Hepatocyte (in vitro differentiated cells): ENCODE results near the gene SLC18A2. TPM values are rescaled to one million over a fixed set of nuclear protein-coding genes. Genes with fewer than 3 reads are reported as not detected.

Source experiments
- DNase-seq: peaks from one replicate; pipeline ENCODE4 v3.0.0-alpha.2; 2016; ENCODE audit warnings: low spot score
- H2AFZ ChIP-seq: fragments of 200-600 bp; sonication (generic); 2 replicates; pipeline ENCODE4 v1.6.0; 2016; ENCODE audit warnings: antibody characterized with exemption, mild to moderate bottlenecking
- H3K27ac ChIP-seq: fragments of 200-600 bp; sonication (generic); 2 replicates; pipeline ENCODE4 v1.5.1; 2016; ENCODE audit warnings: mild to moderate bottlenecking
- H3K27me3 ChIP-seq: fragments of 200-600 bp; sonication (generic); 2 replicates; pipeline ENCODE4 v1.6.1; 2016
- H3K36me3 ChIP-seq: fragments of 200-600 bp; sonication (generic); replicated peaks from 2 replicates; pipeline ENCODE4 v1.5.1; 2016; ENCODE audit warnings: low read depth; ENCODE audit not compliant: insufficient read depth
- H3K4me1 ChIP-seq: fragments of 200-600 bp; sonication (generic); 2 replicates; pipeline ENCODE4 v1.5.1; 2016; ENCODE audit warnings: mild to moderate bottlenecking, moderate library complexity; ENCODE audit not compliant: insufficient read depth
- H3K4me2 ChIP-seq: fragments of 200-600 bp; sonication (generic); 2 replicates; pipeline ENCODE4 v1.6.0; 2016
- H3K4me3 ChIP-seq: fragments of 200-600 bp; sonication (generic); 2 replicates; pipeline ENCODE4 v1.5.1; 2016; ENCODE audit warnings: mild to moderate bottlenecking
- H3K79me2 ChIP-seq: fragments of 200-600 bp; sonication (generic); 2 replicates; pipeline ENCODE4 v1.6.0; 2017; ENCODE audit warnings: mild to moderate bottlenecking
- H3K9me2 ChIP-seq: fragments of 200-600 bp; sonication (generic); replicated peaks from 2 replicates; pipeline ENCODE4 v1.6.0; 2017; ENCODE audit warnings: mild to moderate bottlenecking; ENCODE audit not compliant: insufficient read depth
- H3K9me3 ChIP-seq: fragments of 200-600 bp; sonication (generic); 2 replicates; pipeline ENCODE4 v1.5.1; 2016; ENCODE audit warnings: low read depth, mild to moderate bottlenecking
- H4K20me1 ChIP-seq: fragments of 200-600 bp; sonication (generic); 2 replicates; pipeline ENCODE4 v1.6.0; 2016; ENCODE audit warnings: mild to moderate bottlenecking; ENCODE audit not compliant: insufficient read depth, poor library complexity, severe bottlenecking
- CTCF ChIP-seq: fragments of 200-600 bp; sonication (generic); IDR thresholded peaks from 2 replicates; pipeline ENCODE4 v1.5.1; 2016; ENCODE audit warnings: antibody characterized with exemption, mild to moderate bottlenecking; ENCODE audit not compliant: poor library complexity
- EZH2 ChIP-seq: fragments of 200-600 bp; sonication (generic); IDR thresholded peaks from 2 replicates; pipeline ENCODE4 v1.6.1; 2016; ENCODE audit warnings: antibody characterized with exemption, mild to moderate bottlenecking, borderline replicate concordance
- EZH2phosphoT487 ChIP-seq: fragments of 200-600 bp; sonication (generic); IDR thresholded peaks from one replicate; pipeline ENCODE4 v1.6.1; 2018; ENCODE audit warnings: antibody characterized with exemption, mild to moderate bottlenecking, low read depth, moderate library complexity; ENCODE audit not compliant: unreplicated experiment, severe bottlenecking
- WGBS: methylation state at CpG from one replicate; pipeline ENCODE4 v1.1.6; 2016; ENCODE audit warnings: low lambda C conversion rate; ENCODE audit errors: missing lambda C conversion rate; 5-methylcytosine and 5-hydroxymethylcytosine counted together
- polyA plus RNA-seq: library from polyadenylated mRNA; unstranded; fragments of >200 nt; fragmentation: Nextera tagmentation; extraction: Ambion mirVana; gene quantifications from 2 replicates; pipeline ENCODE4 v1.2.1, GENCODE V29; 2016
- total RNA-seq: library from RNA; depleted of rRNA; stranded (reverse); fragments of >200 nt; gene quantifications from 2 replicates; pipeline ENCODE4 v1.2.3, GENCODE V29; 2014

Gene SLC18A2
- total and polyA plus RNA-seq, 2 experiments from 2014 or later: 1.3 to 1.6 TPM

DNA sequence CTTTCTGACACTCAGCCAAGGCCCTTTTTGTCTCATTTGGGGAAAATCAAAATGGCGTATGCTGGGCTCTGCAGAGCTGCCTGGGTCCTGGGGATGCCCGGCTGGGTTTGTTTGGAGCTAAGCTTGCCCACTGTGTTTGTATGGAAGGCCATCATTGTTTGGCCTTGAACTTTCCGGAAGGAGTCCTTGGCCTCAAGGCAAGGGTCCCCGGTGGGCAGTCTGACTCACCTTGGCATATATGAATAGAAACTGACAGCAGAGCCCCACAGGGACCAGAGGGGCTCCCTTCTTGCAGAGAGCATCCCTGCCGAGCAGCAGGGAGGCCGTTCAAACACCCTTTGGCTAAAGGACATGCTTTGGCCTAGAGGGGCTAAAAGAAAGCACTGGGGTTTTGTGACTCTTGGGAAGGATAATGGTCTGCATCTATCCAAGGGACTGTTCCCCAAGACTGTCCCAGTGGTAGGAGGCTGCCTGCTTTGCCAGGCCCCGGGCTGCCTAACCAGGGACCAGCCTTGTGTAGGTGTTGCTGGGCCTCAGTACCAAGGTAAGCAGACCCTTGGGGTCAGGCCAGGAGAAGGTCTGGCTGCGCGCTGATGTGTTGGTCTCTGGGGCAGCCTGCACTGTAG lies 15.0 kb downstream of the SLC18A2 start:
- Histone ChIP-seq H3K27me3 (no peaks in the 10 kb centered on the region), H3K9me3 (no peaks in the 10 kb centered on the region), H3K4me1 (peaks cover 13% of the 10 kb centered on the region), H3K9me2 (no peaks in the 10 kb centered on the region), H2AFZ (no peak overlapping the region), H4K20me1 (no peaks in the 10 kb centered on the region), H3K4me2 (no peak overlapping the region), H3K4me3 (no peak overlapping the region), H3K27ac (no peak overlapping the region), H3K36me3 (no peaks in the 10 kb centered on the region), H3K79me2 (no peaks in the 10 kb centered on the region)
- no peak for TF ChIP-seq EZH2
- TF ChIP-seq CTCF: no peak
- TF ChIP-seq EZH2phosphoT487: no peak
- no peak for DNase-seq
- WGBS: 95% methylated on average over 9 of the region's 9 CpGs

DNA sequence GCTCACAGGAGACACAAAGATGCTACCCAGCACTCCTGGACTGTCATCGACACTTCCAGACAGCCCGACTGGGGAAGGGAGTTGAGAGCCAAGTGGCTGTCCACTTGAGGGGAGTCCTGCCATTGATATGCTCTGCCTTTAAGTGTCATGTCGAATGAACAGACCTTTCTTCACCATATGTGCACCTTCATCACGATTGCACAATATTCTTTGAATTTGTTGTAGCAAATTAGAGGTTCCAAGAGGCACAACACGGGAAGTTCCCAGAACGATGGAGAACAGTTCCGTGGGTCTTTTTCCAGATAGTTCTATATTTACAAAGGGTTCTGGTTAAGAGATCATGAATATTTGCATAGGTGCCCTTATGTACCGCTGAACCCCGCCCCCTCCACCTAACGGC lies 16.0 kb downstream of the SLC18A2 start:
- H3K27ac ChIP-seq: no peak overlapping the region
- no peaks in the 10 kb centered on the region for H3K36me3 ChIP-seq
- H3K4me2 ChIP-seq: no peak overlapping the region
- no peaks in the 10 kb centered on the region for H3K9me2 ChIP-seq
- no peak overlapping the region for H2AFZ ChIP-seq
- TF ChIP-seq EZH2: no peak
- H3K4me1 ChIP-seq: peaks cover 14% of the 10 kb centered on the region
- no peaks in the 10 kb centered on the region for H3K9me3 ChIP-seq
- H4K20me1 ChIP-seq: no peaks in the 10 kb centered on the region
- no peaks in the 10 kb centered on the region for H3K27me3 ChIP-seq
- H3K79me2 ChIP-seq: no peaks in the 10 kb centered on the region
- WGBS: 82% methylated on average over 10 of the region's 10 CpGs
- no peak for DNase-seq
- no peak overlapping the region for H3K4me3 ChIP-seq

GRCh38 chr10:117257721-117258120 lies 16.8 kb downstream of the SLC18A2 start:
- Histone ChIP-seq H3K4me2 (no peak overlapping the region), H3K9me2 (no peaks in the 10 kb centered on the region), H3K36me3 (no peaks in the 10 kb centered on the region), H3K4me1 (peaks cover 14% of the 10 kb centered on the region), H4K20me1 (no peaks in the 10 kb centered on the region), H3K4me3 (no peak overlapping the region), H3K27ac (no peak overlapping the region), H3K9me3 (no peaks in the 10 kb centered on the region), H2AFZ (no peak overlapping the region), H3K27me3 (no peaks in the 10 kb centered on the region), H3K79me2 (no peaks in the 10 kb centered on the region)
- no peak for DNase-seq
- WGBS: 83% methylated on average over 3 of the region's 3 CpGs
- no peak for TF ChIP-seq EZH2phosphoT487
- TF ChIP-seq CTCF: no peak
- no peak for TF ChIP-seq EZH2

DNA sequence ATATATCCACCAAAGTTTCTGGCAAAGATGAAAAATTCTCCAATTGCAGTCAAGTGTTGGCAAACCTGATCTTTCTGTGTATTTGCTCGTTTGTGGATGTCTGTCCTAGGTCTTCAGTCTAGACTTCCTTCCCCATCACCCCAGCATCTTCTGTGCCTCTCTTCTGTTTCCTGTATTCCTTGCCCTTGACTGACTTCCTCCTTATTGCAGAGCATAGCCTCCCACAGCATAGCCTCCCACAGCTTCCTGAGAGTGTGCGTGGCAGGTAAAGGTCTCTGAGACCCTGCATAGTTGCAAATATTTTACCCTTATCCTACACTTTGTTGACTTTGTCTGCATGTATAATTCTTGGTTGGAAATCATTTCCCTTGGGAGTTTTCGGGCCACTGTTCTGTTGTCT lies 18.4 kb downstream of the SLC18A2 start:
- no peaks in the 10 kb centered on the region for H3K9me3 ChIP-seq
- H3K4me3 ChIP-seq: no peak overlapping the region
- no peak overlapping the region for H2AFZ ChIP-seq
- H3K9me2 ChIP-seq: no peaks in the 10 kb centered on the region
- no peak overlapping the region for H3K27ac ChIP-seq
- H3K36me3 ChIP-seq: no peaks in the 10 kb centered on the region
- no peaks in the 10 kb centered on the region for H3K27me3 ChIP-seq
- H3K4me2 ChIP-seq: no peak overlapping the region
- DNase-seq: no peak
- H4K20me1 ChIP-seq: no peaks in the 10 kb centered on the region
- H3K4me1 ChIP-seq: peaks cover 14% of the 10 kb centered on the region
- WGBS: 89% methylated on average over 3 of the region's 3 CpGs
- TF ChIP-seq CTCF (no peak), EZH2 (no peak), EZH2phosphoT487 (no peak)
- no peaks in the 10 kb centered on the region for H3K79me2 ChIP-seq
